ENCODE results near the gene APBA2. TPM values are rescaled to one million over a fixed set of nuclear protein-coding genes. Genes with fewer than 3 reads are reported as not detected.
A peak's percentile ranks its signal among the peaks of the same experiment; 100 is the strongest.

APBA2 gene
- total and polyA plus RNA-seq, 2 of the 13 experiments (the other 11 are each of a cell fraction or from before 2014, with no cell fraction given): 0.62 to 2.3 TPM

GRCh38 chr15:28913171-28913765 lies 27.5 kb downstream of the APBA2 start:
- Histone ChIP-seq H3K4me3 (replicated peaks in 1 of 3; ENCODE audit: insufficient read depth in 1 of 3, low read depth in 2 of 3, low read length in 3 of 3) (no peak overlapping the region), H3K4me1 (ENCODE audit: insufficient read depth, low read length) (no peaks in the 10 kb centered on the region), H2AFZ (ENCODE audit: low read length) (no peak overlapping the region), H3K4me2 (ENCODE audit: low read depth, low read length) (no peak overlapping the region), H3K27me3 (ENCODE audit: control insufficient read depth in 1 of 2, insufficient read depth in 2 of 2, low read length in 2 of 2) (no peaks in the 10 kb centered on the region; a peak in 1 of 5 replicates), H4K20me1 (ENCODE audit: insufficient read depth, low read length) (no peaks in the 10 kb centered on the region), H3K9ac (ENCODE audit: insufficient read depth, low read depth, low read length) (no peak overlapping the region), H3K79me2 (ENCODE audit: insufficient read depth, low read length) (no peaks in the 10 kb centered on the region), H3K36me3 (replicated peaks in 1 of 2; ENCODE audit: control insufficient read depth in 1 of 2, insufficient read depth in 2 of 2, low read length in 2 of 2) (no peaks in the 10 kb centered on the region), H3K27ac (ENCODE audit: extremely low read length, insufficient read depth, low read length) (no peak overlapping the region), H3K9me3 (ENCODE audit: low read length) (no peaks in the 10 kb centered on the region)
- ATAC-seq: peak; percentile 86
- in situ Hi-C loops (cut with HindIII; ENCODE audit: extremely low pct_ligation_motif_present, low pct_unique_long_range_greater_than_20kb) (no loop called here), intact Hi-C loops (cut with micrococcal nuclease; ENCODE audit: unreplicated experiment) (loop anchor here (10.0 kb wide), 1 partner anchor 62 kb away; no protein-coding TSS in a partner anchor)
- ChIA-PET POLR2A (no interaction called here), CTCF (ENCODE audit: low intra/inter-chr PET ratio, low total read pairs) (no interaction called here)
- TF ChIP-seq HMGXB4 (CRISPR knock-in tag; IDR thresholded peaks at IDR 0.05; ENCODE audit: borderline replicate concordance in 1 of 2, low read depth in 1 of 2) (no peak), GATAD1 (CRISPR knock-in tag; IDR thresholded peaks at IDR 0.05) (no peak), ELF3 (CRISPR knock-in tag; IDR thresholded peaks at IDR 0.05) (no peak), NCOA1 (CRISPR knock-in tag; IDR thresholded peaks at IDR 0.05) (no peak), CTCF (CRISPR knock-in tag; IDR thresholded peaks at IDR 0.05) (0 out of 2 replicates have a peak, but pooled peaks have one; percentile 16), NCOA5 (CRISPR knock-in tag; IDR thresholded peaks at IDR 0.05) (no peak), CBFB (CRISPR knock-in tag; IDR thresholded peaks at IDR 0.05) (no peak)
- TF ChIP-seq, protein P1, sequence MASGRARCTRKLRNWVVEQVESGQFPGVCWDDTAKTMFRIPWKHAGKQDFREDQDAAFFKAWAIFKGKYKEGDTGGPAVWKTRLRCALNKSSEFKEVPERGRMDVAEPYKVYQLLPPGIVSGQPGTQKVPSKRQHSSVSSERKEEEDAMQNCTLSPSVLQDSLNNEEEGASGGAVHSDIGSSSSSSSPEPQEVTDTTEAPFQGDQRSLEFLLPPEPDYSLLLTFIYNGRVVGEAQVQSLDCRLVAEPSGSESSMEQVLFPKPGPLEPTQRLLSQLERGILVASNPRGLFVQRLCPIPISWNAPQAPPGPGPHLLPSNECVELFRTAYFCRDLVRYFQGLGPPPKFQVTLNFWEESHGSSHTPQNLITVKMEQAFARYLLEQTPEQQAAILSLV (CRISPR knock-in tag; IDR thresholded peaks at IDR 0.05; ENCODE audit: borderline replicate concordance): no peak
- 52% methylated on average over 9 of the region's 9 CpGs for WGBS (ENCODE audit: low lambda C conversion rate)
- no TSS peak for BruUV-seq (replicated peaks)
- FAIRE-seq: no peak
- no peak for DNase-seq (ENCODE audit: low spot score)

Data from HepG2 (cell line).